Dedifferentiated amniotic fluid mesenchymal stem cell (primary cell): Measurements from ENCODE around the gene CAD.

ENCODE experiments used
- DNase-seq: peaks from one replicate; pipeline ENCODE4 v3.0.0-alpha.2; 2016; ENCODE audit errors: extremely low spot score

Gene CAD

GRCh38 chr2:27281855-27282559 is 64.8 kb downstream of the CAD start, which contains the start of gene TRIM54:
TSS of gene TRIM54 (plus strand) at chr2:27282429. CDS start at chr2:27282732, 303 bp downstream.
- DNase-seq, result no peak

- no peak for DNase-seq
Measured at GRCh38 chr2:27282892-27283291, 65.7 kb downstream of the CAD start.

- DNase-seq, result no peak
Measured at GRCh38 chr2:27284996-27285395, 67.8 kb downstream of the CAD start.

GRCh38 chr2:27285481-27285880 is 68.3 kb downstream of the CAD start:
- no peak for DNase-seq

- DNase-seq, result no peak
Measured at GRCh38 chr2:27288610-27289009, 71.4 kb downstream of the CAD start.

GRCh38 chr2:27290549-27290948 is 73.4 kb downstream of the CAD start:
- no peak for DNase-seq

GRCh38 chr2:27291865-27292264 is 74.7 kb downstream of the CAD start:
- no peak for DNase-seq
